NCI-H460 (cell line): ENCODE measurements around the gene EXTL1. TPM values are rescaled to one million over a fixed set of nuclear protein-coding genes. Genes with fewer than 3 reads are reported as not detected.

Source experiments
- small RNA-seq, 2 experiments: library from RNA; depleted of rRNA; stranded (forward); fragments of <200 nt; gene quantifications; one replicate each; pipeline ENCODE3, GENCODE V24; 2014
- total RNA-seq: library from RNA; depleted of rRNA; stranded (reverse); fragments of >200 nt; shearing (Covaris generic); gene quantifications from 2 replicates; pipeline ENCODE4 v1.2.3, GENCODE V29; 2014; rRNA removed

EXTL1 gene
- total RNA-seq, 1 experiment from 2014 or later: 0.05 TPM

Small RNA genes within 50 kb of the gene (small RNA-seq; reads per million reads assigned to genes)
- gene RF00283: 0 reads per million in 2 experiments
- 0 reads per million in 2 experiments for gene RF00492

Other genes with a start within 250 kb of the EXTL1 start
- 29.3 and 32.3 TPM in 2 replicates for gene SELENON, start 221.6 kb upstream of the EXTL1 start, total RNA-seq
- gene MTFR1L, start 201.8 kb upstream of the EXTL1 start, total RNA-seq: 26.2 and 27.2 TPM in 2 replicates
- gene AUNIP, start 162.3 kb upstream of the EXTL1 start, total RNA-seq: 7.8 and 8.8 TPM in 2 replicates
- gene PAQR7, start 146.1 kb upstream of the EXTL1 start, total RNA-seq: 4.3 and 4.5 TPM in 2 replicates
- 75.9 and 97.0 TPM in 2 replicates for gene STMN1, start 115.4 kb upstream of the EXTL1 start, total RNA-seq
- gene PAFAH2, start 23.7 kb upstream of the EXTL1 start, total RNA-seq: 9.8 and 10.5 TPM in 2 replicates
- gene SLC30A2, start 24.3 kb downstream of the EXTL1 start, total RNA-seq: not detected in 2 replicates
- gene TRIM63, start 45.9 kb downstream of the EXTL1 start, total RNA-seq: not detected in 2 replicates
- 7.6 and 7.9 TPM in 2 replicates for gene PDIK1L, start 90.0 kb downstream of the EXTL1 start, total RNA-seq
- not detected in 2 replicates for gene FAM110D, start 137.3 kb downstream of the EXTL1 start, total RNA-seq
- gene C1orf232, start 147.2 kb downstream of the EXTL1 start, total RNA-seq: not detected in 2 replicates
- gene ZNF593, start 148.1 kb downstream of the EXTL1 start, total RNA-seq: 39.1 and 50.8 TPM in 2 replicates
- not detected in 2 replicates for gene ZNF593OS, start 150.1 kb downstream of the EXTL1 start, total RNA-seq
- 0.52 and 0.92 TPM in 2 replicates for gene CNKSR1, start 155.7 kb downstream of the EXTL1 start, total RNA-seq
- gene CATSPER4, start 168.8 kb downstream of the EXTL1 start, total RNA-seq: not detected in 2 replicates
- gene CEP85, start 212.4 kb downstream of the EXTL1 start, total RNA-seq: 32.3 and 36.8 TPM in 2 replicates